GM19452 (cell line): ENCODE results near the gene TIMM8A.
"Not testable (repeated sequence)": the region's sequence is repeated elsewhere in the genome, so short reads cannot be mapped to it uniquely, and the experiment has no call there.

ENCODE experiments used
- ATAC-seq: cut with Tn5 transposase; IDR thresholded peaks from one replicate; pipeline ENCODE4 v1.9.1; 2021; ENCODE audit not compliant: unreplicated experiment

TIMM8A gene

DNA sequence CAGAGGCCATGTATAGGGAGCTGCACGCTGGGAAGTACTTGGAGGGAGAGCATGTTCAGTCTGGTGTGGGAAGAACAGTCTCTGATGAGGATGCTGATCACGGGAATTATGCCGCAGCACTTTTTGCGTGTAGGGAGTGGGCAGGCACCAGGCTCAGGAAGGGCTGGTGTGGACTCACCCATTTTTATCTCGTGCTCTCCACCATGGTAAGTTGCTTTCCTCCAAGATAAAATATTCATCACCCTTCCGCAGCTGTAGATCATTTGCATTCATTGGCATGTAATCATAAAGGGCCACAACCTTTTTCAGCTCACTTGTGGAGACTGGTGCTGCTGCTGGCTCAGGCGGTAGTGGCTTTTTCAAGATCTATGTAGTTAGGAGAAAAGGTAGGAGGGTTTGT is 11.8 kb upstream of the TIMM8A start:
- no peak for ATAC-seq

DNA sequence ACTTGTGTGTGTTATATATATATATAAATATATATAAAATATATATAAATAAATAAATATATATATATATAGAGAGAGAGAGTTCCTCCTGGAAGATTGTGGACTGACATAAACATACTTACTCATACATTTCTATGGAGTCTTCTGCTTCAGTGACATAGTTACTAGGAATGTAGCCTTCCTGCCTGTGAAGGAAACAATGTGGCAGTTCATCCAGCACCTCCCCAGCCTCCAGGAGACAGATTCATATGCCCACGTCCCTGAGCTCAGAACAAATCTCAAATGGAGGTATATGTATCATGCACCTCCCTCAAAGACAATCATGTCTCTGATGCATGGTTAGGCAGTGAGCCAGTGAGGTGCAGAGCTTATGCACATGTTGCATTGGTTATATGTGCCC is 11.4 kb upstream of the TIMM8A start:
- no peak for ATAC-seq

DNA sequence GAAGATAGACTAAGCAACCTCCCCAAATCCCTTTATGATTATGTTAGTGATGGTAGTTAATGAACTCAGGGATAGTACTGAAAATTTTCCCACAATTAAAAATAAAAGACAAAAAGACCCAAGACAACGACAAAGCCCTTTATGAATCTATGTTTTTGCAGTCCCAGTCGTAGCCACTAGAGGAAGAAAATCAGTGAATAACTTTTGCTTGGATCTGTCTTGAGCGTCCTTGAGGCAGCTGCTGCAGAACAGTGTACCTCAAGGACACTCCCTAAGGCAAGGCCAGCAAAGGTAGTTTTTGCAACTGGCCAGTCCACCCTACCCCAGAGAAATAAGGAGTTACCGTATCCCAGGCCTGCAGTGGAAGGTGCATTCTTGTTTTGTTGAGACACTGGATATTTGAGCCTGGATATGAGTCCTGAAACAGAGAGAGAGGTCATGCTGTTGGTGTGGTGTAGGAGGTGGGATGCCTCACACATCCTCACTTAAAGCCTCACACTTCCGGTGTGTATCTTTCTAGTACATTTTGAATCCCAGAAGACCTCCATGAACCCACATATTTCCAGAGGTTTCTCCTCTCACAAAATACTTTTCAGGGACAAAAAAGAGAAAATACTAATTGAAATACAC is 8.7 kb upstream of the TIMM8A start:
- ATAC-seq = no peak

DNA sequence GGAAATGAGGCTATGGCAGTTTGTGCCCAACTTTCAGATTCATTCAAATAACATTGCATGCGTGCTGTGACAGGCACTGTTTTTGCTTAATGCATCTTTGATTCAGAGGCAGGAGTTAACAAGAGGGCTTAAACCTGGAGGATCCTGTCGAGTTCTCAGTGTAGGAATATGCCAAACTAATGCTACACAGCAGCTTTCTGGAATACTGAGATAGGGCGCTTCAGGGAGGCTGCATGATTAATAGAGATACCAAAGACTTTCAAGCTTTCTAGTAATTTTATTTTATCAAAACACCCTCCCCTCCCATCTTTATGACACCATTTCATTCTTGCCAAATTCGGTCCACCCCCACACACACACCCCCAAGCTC is 636 bp upstream of the TIMM8A start:
- ATAC-seq = no peak

DNA sequence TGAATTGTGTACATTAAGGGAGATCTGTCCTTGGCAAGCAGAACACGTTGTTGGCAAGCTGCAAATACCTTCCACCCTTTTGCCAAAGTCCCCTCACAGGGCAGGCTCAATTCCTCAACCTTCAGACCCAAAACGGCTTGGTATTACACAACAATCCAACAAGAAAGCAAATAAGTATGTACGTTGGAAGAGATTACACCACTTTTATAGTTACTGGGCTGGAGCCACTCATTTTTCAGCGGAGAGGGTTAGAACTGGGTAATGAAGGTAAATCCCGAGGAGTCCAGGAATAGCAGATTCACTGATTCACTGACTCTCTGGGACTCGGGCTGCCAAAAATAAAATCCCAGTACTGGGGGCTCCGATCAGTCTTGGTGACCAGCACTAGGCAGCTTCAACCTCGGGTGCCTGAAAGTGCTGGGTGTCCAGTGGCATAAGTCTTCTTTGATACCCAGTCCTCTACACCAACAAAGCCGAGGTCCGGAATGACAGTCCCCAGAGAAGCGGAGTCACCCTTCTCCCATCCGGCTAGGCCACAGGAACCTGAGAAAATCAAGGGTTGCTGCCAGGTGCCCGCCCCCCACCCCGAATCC is 587 bp downstream of the TIMM8A start:
- no peak for ATAC-seq

DNA sequence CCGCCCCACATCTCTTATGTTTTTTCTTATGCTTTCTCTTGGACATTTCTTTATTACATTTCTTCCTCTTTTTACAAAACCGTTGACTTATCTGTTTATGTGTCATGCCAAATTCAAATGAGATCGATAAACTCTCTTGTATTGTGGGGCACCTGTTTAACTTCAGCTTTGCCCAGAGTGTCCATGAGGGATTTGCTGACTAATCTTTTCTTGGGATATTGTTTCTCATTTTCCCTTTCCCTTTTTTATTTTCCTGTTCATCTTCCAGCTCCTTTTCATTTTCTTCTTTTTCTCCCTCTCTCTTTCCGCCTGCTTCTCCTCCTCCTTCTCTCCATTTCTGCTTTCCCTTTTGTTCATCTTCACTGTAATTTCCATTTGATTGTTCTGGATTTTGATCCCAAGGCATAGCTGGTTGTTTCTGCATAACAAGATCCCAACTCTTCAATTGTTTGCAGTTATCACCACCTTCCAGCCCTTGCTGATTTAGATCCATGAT is 10.7 kb downstream of the TIMM8A start:
- no peak for ATAC-seq

DNA sequence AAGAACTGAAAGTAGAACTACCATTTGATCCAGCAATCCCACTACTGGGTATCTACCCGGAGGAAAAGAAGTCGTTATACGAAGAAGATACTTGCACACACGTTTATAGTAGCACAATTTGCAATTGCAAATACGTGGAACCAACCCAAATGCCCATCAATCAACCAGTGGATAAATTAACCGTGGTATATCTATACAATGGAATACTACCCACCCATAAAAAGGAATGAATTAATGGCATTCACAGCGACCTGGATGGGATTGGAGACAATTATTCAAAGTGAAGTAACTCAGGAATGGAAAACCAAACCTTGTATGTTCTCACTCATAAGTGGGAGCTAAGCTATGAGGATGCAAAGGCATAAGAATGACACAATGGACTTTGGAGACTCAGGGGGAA is 14.2 kb downstream of the TIMM8A start:
- ATAC-seq = not testable (repeated sequence)

- not testable (repeated sequence) for ATAC-seq
These were observed 21.9 kb downstream of the TIMM8A start for GRCh38 chrX:101326600-101326999.

DNA sequence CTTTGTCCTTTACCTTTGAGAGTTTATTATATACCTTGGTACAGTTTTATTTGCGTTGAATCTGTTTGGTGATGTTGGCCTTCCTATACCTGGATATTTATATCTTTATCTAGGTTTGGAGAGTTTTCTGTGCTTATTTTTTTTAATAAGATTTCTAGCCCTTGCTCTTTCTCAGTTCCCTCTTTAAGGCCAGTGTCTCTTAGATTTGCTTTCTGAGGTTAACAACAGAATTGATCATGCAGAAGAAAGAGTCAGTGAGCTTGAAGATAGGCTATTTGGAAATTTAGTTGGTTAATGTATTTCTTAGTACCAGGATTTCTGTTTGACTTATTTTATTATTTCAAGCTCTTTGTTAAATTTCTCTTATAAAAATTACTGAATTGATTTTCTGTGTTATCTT is 44.8 kb downstream of the TIMM8A start:
- ATAC-seq = no peak
